PC-3 (cell line): ENCODE measurements around the gene GTF2E1. TPM values are rescaled to one million over a fixed set of nuclear protein-coding genes. Genes with fewer than 3 reads are reported as not detected.

Experiments
- ATAC-seq: fragments of 200-7000 bp; cut with Tn5 transposase; 2 replicates; pipeline ENCODE4 v1.9.1; 2020; ENCODE audit warnings: mild to moderate bottlenecking, moderate library complexity
- BruUV-seq: library from RNA; stranded (reverse); fragments of 400-500 nt; replicated peaks from 2 replicates; lab custom pipeline; 2021; lab: Mats Ljungman, UMichigan
- CTCF ChIA-PET: fragments of 300-600 bp; sonication (Branson Sonifier 250); formaldehyde crosslinking; loops from one replicate; lab custom pipeline; 2022; ENCODE audit warnings: antibody characterized with exemption; lab: Charles Lee
- POLR2A ChIA-PET: fragments of 300-600 bp; sonication (Branson Sonifier 250); formaldehyde crosslinking; loops from one replicate; lab custom pipeline; 2022; ENCODE audit warnings: antibody characterized with exemption; ENCODE audit not compliant: unreplicated experiment; lab: Charles Lee
- DNase-seq: peaks from one replicate; pipeline ENCODE4 v3.0.0-alpha.2; 2015
- H2AFZ ChIP-seq: fragments of 300-600 bp; sonication (generic); 2 replicates; pipeline ENCODE4 v1.6.0; 2016; ENCODE audit warnings: antibody characterized with exemption, low read length
- H3F3A ChIP-seq: fragments of 300-600 bp; sonication (generic); one replicate; pipeline ENCODE4 v1.6.0; 2017; ENCODE audit warnings: antibody characterized with exemption, low read length, control low read depth, mild to moderate bottlenecking; ENCODE audit not compliant: unreplicated experiment
- H3K27ac ChIP-seq: fragments of 300-600 bp; sonication (generic); 2 replicates; pipeline ENCODE4 v1.5.1; 2016; ENCODE audit warnings: mild to moderate bottlenecking, low read length
- H3K27me3 ChIP-seq: fragments of 300-600 bp; sonication (generic); 2 replicates; pipeline ENCODE4 v1.6.1; 2016; ENCODE audit warnings: low read length, mixed read lengths
- H3K36me3 ChIP-seq: fragments of 300-600 bp; sonication (generic); 2 replicates; pipeline ENCODE4 v1.6.1; 2016; ENCODE audit warnings: low read depth, mixed run types, low read length, mixed read lengths
- H3K4me1 ChIP-seq: fragments of 300-600 bp; sonication (generic); 2 replicates; pipeline ENCODE4 v1.5.1; 2016; ENCODE audit warnings: low read length; ENCODE audit not compliant: insufficient read depth
- H3K4me2 ChIP-seq: fragments of 300-600 bp; sonication (generic); 2 replicates; pipeline ENCODE4 v1.6.0; 2016; ENCODE audit warnings: low read length
- H3K4me3 ChIP-seq: fragments of 300-600 bp; sonication (generic); 2 replicates; pipeline ENCODE4 v1.5.1; 2016; ENCODE audit warnings: mild to moderate bottlenecking, low read length, mixed read lengths
- H3K79me2 ChIP-seq: fragments of 300-600 bp; sonication (generic); 2 replicates; pipeline ENCODE4 v1.6.1; 2017; ENCODE audit warnings: low read length, mixed read lengths
- H3K9ac ChIP-seq: fragments of 300-600 bp; sonication (generic); 2 replicates; pipeline ENCODE4 v1.6.0; 2016; ENCODE audit warnings: mild to moderate bottlenecking, low read length
- H3K9me2 ChIP-seq: fragments of 300-600 bp; sonication (generic); replicated peaks from 2 replicates; pipeline ENCODE4 v1.6.1; 2016; ENCODE audit warnings: mixed run types, low read length, mixed read lengths
- H3K9me3 ChIP-seq: fragments of 300-600 bp; sonication (generic); 2 replicates; pipeline ENCODE4 v1.6.1; 2016; ENCODE audit warnings: low read length, mixed read lengths
- H4K20me1 ChIP-seq: fragments of 300-600 bp; sonication (generic); 2 replicates; pipeline ENCODE4 v1.6.1; 2016; ENCODE audit warnings: low read length, mixed read lengths
- CTCF ChIP-seq: fragments of 300-600 bp; sonication (generic); conservative IDR thresholded peaks from 2 replicates; pipeline ENCODE4 v1.5.1; 2017; ENCODE audit warnings: antibody characterized with exemption, low read depth, mild to moderate bottlenecking, low read length
- EZH2 ChIP-seq: fragments of 300-600 bp; sonication (generic); IDR thresholded peaks from one replicate; pipeline ENCODE4 v1.6.1; 2017; ENCODE audit warnings: antibody characterized with exemption, mild to moderate bottlenecking, low read length; ENCODE audit not compliant: unreplicated experiment
- EZH2phosphoT487 ChIP-seq: fragments of 300-600 bp; sonication (generic); IDR thresholded peaks from 2 replicates; pipeline ENCODE4 v1.6.1; 2018; ENCODE audit warnings: mild to moderate bottlenecking, antibody characterized with exemption, low read length, borderline replicate concordance
- intact Hi-C: fragments of 100-400 bp; cut with micrococcal nuclease; formaldehyde crosslinking; loops from 2 replicates; pipeline ENCODE4 v1.9.0; 2023
- total RNA-seq: library from RNA; depleted of rRNA; stranded (reverse); fragments of >200 nt; gene quantifications from 2 replicates; pipeline ENCODE4 v1.2.3, GENCODE V29; 2014

The GTF2E1 gene
- total RNA-seq, 1 experiment from 2014 or later, result 15.2 TPM

- no peaks in the 10 kb centered on the region for H4K20me1 ChIP-seq
- no peak for DNase-seq
- TF ChIP-seq EZH2phosphoT487, result no peak
- no peak for TF ChIP-seq CTCF
- TF ChIP-seq EZH2, result no peak
- H3K9ac ChIP-seq, result no peak overlapping the region
- BruUV-seq, result no TSS peak
- ATAC-seq, result no peak
- ChIA-PET CTCF (no interaction called here), POLR2A (interaction anchor here (0.7 kb wide), 1 partner anchor 359 kb away, joined by 3 read pairs; no protein-coding TSS in a partner anchor)
- H3K4me3 ChIP-seq, result no peak overlapping the region
- H3K9me3 ChIP-seq, result no peaks in the 10 kb centered on the region
- no peaks in the 10 kb centered on the region for H3K9me2 ChIP-seq
- intact Hi-C loops, result loop anchor here (5.0 kb wide), 2 partner anchors 291 to 381 kb away; no protein-coding TSS in a partner anchor
- peaks cover 16% of the 10 kb centered on the region; the same call in 1 of the 2 replicates for H3K4me1 ChIP-seq
- H3K27ac ChIP-seq, result no peak overlapping the region
- no peaks in the 10 kb centered on the region for H3K36me3 ChIP-seq
- H3K79me2 ChIP-seq, result no peaks in the 10 kb centered on the region
- H3F3A ChIP-seq, result no peaks in the 10 kb centered on the region
- no peak overlapping the region for H2AFZ ChIP-seq
- H3K27me3 ChIP-seq, result no peaks in the 10 kb centered on the region
- no peak overlapping the region for H3K4me2 ChIP-seq
Measured at GRCh38 chr3:120797857-120798256, 55.3 kb downstream of the GTF2E1 start.

GRCh38 chr3:120798346-120798745 is 55.8 kb downstream of the GTF2E1 start:
- TF ChIP-seq EZH2phosphoT487 (no peak), EZH2 (no peak), CTCF (no peak)
- intact Hi-C loops, result loop anchor here (5.0 kb wide), 2 partner anchors 291 to 381 kb away; no protein-coding TSS in a partner anchor
- Histone ChIP-seq H3K27ac (no peak overlapping the region), H3K9me3 (no peaks in the 10 kb centered on the region), H3K4me3 (no peak overlapping the region), H3K9ac (no peak overlapping the region), H3K79me2 (no peaks in the 10 kb centered on the region), H4K20me1 (no peaks in the 10 kb centered on the region), H3K36me3 (no peaks in the 10 kb centered on the region), H3F3A (no peaks in the 10 kb centered on the region), H3K4me2 (no peak overlapping the region), H3K9me2 (no peaks in the 10 kb centered on the region), H3K27me3 (no peaks in the 10 kb centered on the region), H3K4me1 (peaks cover 12% of the 10 kb centered on the region; the same call in 1 of the 2 replicates), H2AFZ (no peak overlapping the region)
- no TSS peak for BruUV-seq
- ATAC-seq (no peak), DNase-seq (peak; percentile 27)
- CTCF ChIA-PET, result no interaction called here
- POLR2A ChIA-PET, result no interaction called here

GRCh38 chr3:120800625-120801024 is 58.1 kb downstream of the GTF2E1 start:
- ChIA-PET CTCF (no interaction called here), POLR2A (no interaction called here)
- no TSS peak for BruUV-seq
- ATAC-seq (no peak), DNase-seq (no peak)
- Histone ChIP-seq H3K9me2 (no peaks in the 10 kb centered on the region), H3K27ac (no peak overlapping the region), H4K20me1 (no peaks in the 10 kb centered on the region), H3K4me1 (no peaks in the 10 kb centered on the region), H2AFZ (no peak overlapping the region), H3K27me3 (0 out of 2 replicates have a peak, but pooled peaks cover 6% of the 10 kb centered on the region), H3K4me2 (no peak overlapping the region), H3K9me3 (no peaks in the 10 kb centered on the region), H3K9ac (no peak overlapping the region), H3F3A (no peaks in the 10 kb centered on the region), H3K36me3 (no peaks in the 10 kb centered on the region), H3K4me3 (no peak overlapping the region), H3K79me2 (no peaks in the 10 kb centered on the region)
- TF ChIP-seq CTCF (no peak), EZH2phosphoT487 (no peak), EZH2 (no peak)
- intact Hi-C loops, result no loop called here
